Neural cell (in vitro differentiated cells): ENCODE results near the gene LDLRAD3.

Experiments
- CTCF ChIP-seq: fragments of 450-650 bp; IDR thresholded peaks from 2 replicates; pipeline ENCODE4 v1.5.1; 2014; ENCODE audit warnings: antibody characterized with exemption, mild to moderate bottlenecking, moderate library complexity; ENCODE audit not compliant: poor library complexity, severe bottlenecking
- EZH2 ChIP-seq: fragments of 200-600, 300-800 bp; shearing (Covaris generic), sonication (generic); IDR thresholded peaks from 2 replicates; pipeline ENCODE4 v1.6.1; 2014; ENCODE audit warnings: antibody characterized with exemption, low read length, borderline replicate concordance, mild to moderate bottlenecking; ENCODE audit not compliant: insufficient read depth, poor library complexity, severe bottlenecking
- POLR2AphosphoS5 ChIP-seq: IDR thresholded peaks from 2 replicates; pipeline ENCODE4 v1.6.1; 2012
- REST ChIP-seq: IDR thresholded peaks from 2 replicates; pipeline ENCODE4 v1.6.1; 2012; ENCODE audit warnings: borderline replicate concordance
- TAF1 ChIP-seq: IDR thresholded peaks from 2 replicates; pipeline ENCODE4 v1.6.1; 2012; ENCODE audit warnings: low read depth

- TF ChIP-seq POLR2AphosphoS5 (no peak), CTCF (no peak), TAF1 (no peak), REST (no peak), EZH2 (no peak)
Observed at GRCh38 chr11:36218283-36218921, 274.5 kb downstream of the LDLRAD3 start.
